ENCODE results near the gene CORO2A. TPM values are rescaled to one million over a fixed set of nuclear protein-coding genes. Genes with fewer than 3 reads are reported as not detected.

The CORO2A gene
- total and polyA plus RNA-seq, 2 of the 8 experiments (the other 6 are each of a cell fraction or from before 2014, with no cell fraction given) = 13.7 to 27.9 TPM

DNA sequence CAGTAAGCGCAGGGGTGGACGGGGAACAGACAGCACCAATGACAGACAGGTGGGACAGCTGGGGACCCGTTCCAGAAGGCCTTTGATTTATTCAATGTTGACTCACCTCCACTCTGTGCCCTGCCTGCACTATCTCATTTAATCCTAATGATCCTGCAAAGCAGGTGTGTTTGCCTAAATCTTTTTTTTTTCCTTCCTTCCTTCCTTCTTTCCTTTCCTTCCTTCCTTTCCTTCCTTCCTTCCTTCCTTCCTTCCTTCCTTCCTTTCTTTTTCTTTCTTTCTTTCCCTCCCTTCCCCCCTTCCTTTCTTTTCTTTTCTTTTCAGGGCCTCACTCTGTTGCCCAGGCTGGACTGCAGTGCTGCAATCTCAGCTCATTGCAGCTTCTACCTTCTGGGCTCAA is 17.1 kb upstream of the CORO2A start (continued):
- TF ChIP-seq SIN3A (conservative IDR thresholded peaks at IDR 0.05 in 1 of 2, IDR thresholded peaks at IDR 0.05 in 1 of 2; ENCODE audit: low read depth in 1 of 2, low read length in 2 of 2) (no peak), FOSL1 (IDR thresholded peaks at IDR 0.05; ENCODE audit: insufficient read depth, low read depth, low read length) (no peak), TBP (IDR thresholded peaks at IDR 0.05; ENCODE audit: low read depth, low read length) (no peak), POLR2AphosphoS5 (IDR thresholded peaks at IDR 0.05; ENCODE audit: low read depth, low read length) (no peak), JUN (IDR thresholded peaks at IDR 0.05; ENCODE audit: low read depth, low read length) (no peak), SUZ12 (IDR thresholded peaks at IDR 0.05; ENCODE audit: low read length) (no peak), RNF2 (IDR thresholded peaks at IDR 0.05; ENCODE audit: borderline replicate concordance, low read depth, low read length, missing control alignments, poor library complexity, severe bottlenecking) (no peak)
- TF ChIP-seq, protein P1, sequence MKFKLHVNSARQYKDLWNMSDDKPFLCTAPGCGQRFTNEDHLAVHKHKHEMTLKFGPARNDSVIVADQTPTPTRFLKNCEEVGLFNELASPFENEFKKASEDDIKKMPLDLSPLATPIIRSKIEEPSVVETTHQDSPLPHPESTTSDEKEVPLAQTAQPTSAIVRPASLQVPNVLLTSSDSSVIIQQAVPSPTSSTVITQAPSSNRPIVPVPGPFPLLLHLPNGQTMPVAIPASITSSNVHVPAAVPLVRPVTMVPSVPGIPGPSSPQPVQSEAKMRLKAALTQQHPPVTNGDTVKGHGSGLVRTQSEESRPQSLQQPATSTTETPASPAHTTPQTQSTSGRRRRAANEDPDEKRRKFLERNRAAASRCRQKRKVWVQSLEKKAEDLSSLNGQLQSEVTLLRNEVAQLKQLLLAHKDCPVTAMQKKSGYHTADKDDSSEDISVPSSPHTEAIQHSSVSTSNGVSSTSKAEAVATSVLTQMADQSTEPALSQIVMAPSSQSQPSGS (IDR thresholded peaks at IDR 0.05; ENCODE audit: low read length) = no peak
- TF ChIP-seq, protein P2, sequence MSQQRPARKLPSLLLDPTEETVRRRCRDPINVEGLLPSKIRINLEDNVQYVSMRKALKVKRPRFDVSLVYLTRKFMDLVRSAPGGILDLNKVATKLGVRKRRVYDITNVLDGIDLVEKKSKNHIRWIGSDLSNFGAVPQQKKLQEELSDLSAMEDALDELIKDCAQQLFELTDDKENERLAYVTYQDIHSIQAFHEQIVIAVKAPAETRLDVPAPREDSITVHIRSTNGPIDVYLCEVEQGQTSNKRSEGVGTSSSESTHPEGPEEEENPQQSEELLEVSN (IDR thresholded peaks at IDR 0.05) = no peak
